ENCODE results near the gene C5.

The C5 gene

DNA sequence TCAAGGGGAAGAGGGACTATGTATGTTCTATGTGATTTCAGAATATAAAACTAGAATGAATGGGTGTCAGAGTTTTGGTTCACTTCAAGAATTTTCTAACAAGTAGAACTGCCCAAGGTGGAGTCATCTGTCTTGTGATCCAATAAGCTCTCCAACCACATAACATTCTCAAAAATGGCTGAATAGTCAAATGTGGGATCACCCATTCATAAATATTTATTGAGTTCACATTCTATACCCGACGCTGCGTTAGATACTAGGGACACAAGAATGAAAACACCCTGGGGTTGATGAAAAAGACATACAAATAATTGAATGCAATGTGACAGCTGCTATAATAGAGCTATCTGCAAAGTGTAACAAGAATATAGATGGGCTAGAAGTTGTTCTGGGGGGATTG is 88.1 kb downstream of the C5 start:
- TF ChIP-seq, protein P1, sequence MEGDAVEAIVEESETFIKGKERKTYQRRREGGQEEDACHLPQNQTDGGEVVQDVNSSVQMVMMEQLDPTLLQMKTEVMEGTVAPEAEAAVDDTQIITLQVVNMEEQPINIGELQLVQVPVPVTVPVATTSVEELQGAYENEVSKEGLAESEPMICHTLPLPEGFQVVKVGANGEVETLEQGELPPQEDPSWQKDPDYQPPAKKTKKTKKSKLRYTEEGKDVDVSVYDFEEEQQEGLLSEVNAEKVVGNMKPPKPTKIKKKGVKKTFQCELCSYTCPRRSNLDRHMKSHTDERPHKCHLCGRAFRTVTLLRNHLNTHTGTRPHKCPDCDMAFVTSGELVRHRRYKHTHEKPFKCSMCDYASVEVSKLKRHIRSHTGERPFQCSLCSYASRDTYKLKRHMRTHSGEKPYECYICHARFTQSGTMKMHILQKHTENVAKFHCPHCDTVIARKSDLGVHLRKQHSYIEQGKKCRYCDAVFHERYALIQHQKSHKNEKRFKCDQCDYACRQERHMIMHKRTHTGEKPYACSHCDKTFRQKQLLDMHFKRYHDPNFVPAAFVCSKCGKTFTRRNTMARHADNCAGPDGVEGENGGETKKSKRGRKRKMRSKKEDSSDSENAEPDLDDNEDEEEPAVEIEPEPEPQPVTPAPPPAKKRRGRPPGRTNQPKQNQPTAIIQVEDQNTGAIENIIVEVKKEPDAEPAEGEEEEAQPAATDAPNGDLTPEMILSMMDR (IDR thresholded peaks at IDR 0.05; ENCODE audit: low read length) = no peak
- no peak for TF ChIP-seq EZH2 (IDR thresholded peaks at IDR 0.05; ENCODE audit: borderline replicate concordance, low read length)

DNA sequence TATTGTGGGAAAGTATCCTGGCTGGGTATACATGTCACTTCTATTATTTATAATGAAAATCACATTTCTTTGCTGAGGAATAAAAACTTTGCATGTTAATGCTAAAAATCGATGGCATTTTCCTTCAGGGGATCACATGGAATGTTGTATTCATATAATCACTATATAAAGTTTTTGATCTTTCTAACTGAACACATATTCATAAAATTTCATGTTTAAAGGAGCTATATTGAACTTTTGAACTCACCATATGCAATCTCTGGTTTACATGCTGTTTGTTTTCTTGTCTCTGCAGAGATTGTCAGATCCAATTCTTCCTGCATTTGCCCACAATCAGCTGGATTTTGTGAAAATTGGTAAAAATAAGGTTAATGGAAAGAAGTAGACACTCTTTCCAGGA is 90.1 kb downstream of the C5 start:
- Histone ChIP-seq H3K4me3 (ENCODE audit: low read depth, low read length, poor library complexity, severe bottlenecking) (no peak overlapping the region), H3K9me3 (ENCODE audit: low read length) (no peaks in the 10 kb centered on the region), H3K27me3 (ENCODE audit: insufficient read depth, low read length) (no peaks in the 10 kb centered on the region), H3K27ac (ENCODE audit: low read depth, low read length, poor library complexity, severe bottlenecking) (no peak overlapping the region), H3F3A (ENCODE audit: insufficient read depth, low read length) (no peaks in the 10 kb centered on the region), H3K4me1 (ENCODE audit: insufficient read depth, low read length, severe bottlenecking) (no peaks in the 10 kb centered on the region), H3K9ac (ENCODE audit: low read length) (no peak overlapping the region), H3K36me3 (ENCODE audit: insufficient read depth, low read length) (no peaks in the 10 kb centered on the region), H3K79me2 (ENCODE audit: insufficient read depth, low read length) (no peaks in the 10 kb centered on the region), H3K4me2 (ENCODE audit: low read length) (no peak overlapping the region), H3K9me2 (ENCODE audit: low read depth, low read length) (no peaks in the 10 kb centered on the region), H4K20me1 (ENCODE audit: insufficient read depth, low read length) (no peaks in the 10 kb centered on the region), H2AFZ (ENCODE audit: low read length) (no peak overlapping the region)
- TF ChIP-seq EZH2 (IDR thresholded peaks at IDR 0.05; ENCODE audit: borderline replicate concordance, low read length) = no peak
- TF ChIP-seq, protein P1 (IDR thresholded peaks at IDR 0.05; ENCODE audit: low read length) = no peak

More for the DNA sequence above, 88.1 kb downstream of the C5 start:
- Histone ChIP-seq H3K4me3 (ENCODE audit: low read depth, low read length, poor library complexity, severe bottlenecking) (no peak overlapping the region), H3K79me2 (ENCODE audit: insufficient read depth, low read length) (no peaks in the 10 kb centered on the region), H3K4me2 (ENCODE audit: low read length) (no peak overlapping the region), H3K4me1 (ENCODE audit: insufficient read depth, low read length, severe bottlenecking) (no peaks in the 10 kb centered on the region), H4K20me1 (ENCODE audit: insufficient read depth, low read length) (no peaks in the 10 kb centered on the region), H2AFZ (ENCODE audit: low read length) (no peak overlapping the region), H3K9me2 (ENCODE audit: low read depth, low read length) (no peaks in the 10 kb centered on the region), H3K9me3 (ENCODE audit: low read length) (no peaks in the 10 kb centered on the region), H3K27me3 (ENCODE audit: insufficient read depth, low read length) (no peaks in the 10 kb centered on the region), H3K9ac (ENCODE audit: low read length) (no peak overlapping the region), H3K36me3 (ENCODE audit: insufficient read depth, low read length) (no peaks in the 10 kb centered on the region), H3F3A (ENCODE audit: insufficient read depth, low read length) (no peaks in the 10 kb centered on the region), H3K27ac (ENCODE audit: low read depth, low read length, poor library complexity, severe bottlenecking) (no peak overlapping the region)

DNA sequence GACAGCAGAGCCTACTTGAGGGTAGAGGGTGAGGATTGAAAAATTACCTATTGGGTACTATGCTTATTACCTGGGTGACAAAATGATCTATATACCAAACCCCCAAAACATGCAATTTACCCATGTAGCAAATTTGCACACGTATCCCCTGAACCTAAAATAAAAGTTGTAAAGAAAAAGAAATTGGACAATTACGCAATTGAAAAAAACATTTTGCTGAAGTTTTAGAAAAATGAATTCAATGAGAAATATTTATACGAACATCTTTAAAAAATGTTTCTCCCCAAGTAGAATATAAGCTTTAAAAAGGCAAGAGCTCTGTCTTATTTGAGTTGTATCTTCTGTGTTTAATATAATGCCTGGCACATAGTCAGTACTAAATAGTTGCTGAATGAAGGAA is 93.2 kb downstream of the C5 start:
- no peaks in the 10 kb centered on the region for H3K9me3 ChIP-seq (ENCODE audit: low read length)
- no peak overlapping the region for H3K27ac ChIP-seq (ENCODE audit: low read depth, low read length, poor library complexity, severe bottlenecking)
- no peak overlapping the region for H2AFZ ChIP-seq (ENCODE audit: low read length)
- H3F3A ChIP-seq (ENCODE audit: insufficient read depth, low read length) = no peaks in the 10 kb centered on the region
- no peaks in the 10 kb centered on the region for H3K4me1 ChIP-seq (ENCODE audit: insufficient read depth, low read length, severe bottlenecking)
- H3K79me2 ChIP-seq (ENCODE audit: insufficient read depth, low read length) = no peaks in the 10 kb centered on the region
- H3K4me2 ChIP-seq (ENCODE audit: low read length) = no peak overlapping the region
- no peaks in the 10 kb centered on the region for H4K20me1 ChIP-seq (ENCODE audit: insufficient read depth, low read length)
- H3K4me3 ChIP-seq (ENCODE audit: low read depth, low read length, poor library complexity, severe bottlenecking) = no peak overlapping the region
- H3K27me3 ChIP-seq (ENCODE audit: insufficient read depth, low read length) = no peaks in the 10 kb centered on the region
- H3K36me3 ChIP-seq (ENCODE audit: insufficient read depth, low read length) = no peaks in the 10 kb centered on the region
- no peaks in the 10 kb centered on the region for H3K9me2 ChIP-seq (ENCODE audit: low read depth, low read length)
- H3K9ac ChIP-seq (ENCODE audit: low read length) = no peak overlapping the region
- TF ChIP-seq EZH2 (IDR thresholded peaks at IDR 0.05; ENCODE audit: borderline replicate concordance, low read length) = no peak
- TF ChIP-seq, protein P1 (IDR thresholded peaks at IDR 0.05; ENCODE audit: low read length) = no peak

Measured in OCI-LY1 (cell line).